ENCODE results near the gene LSMEM2. TPM values are rescaled to one million over a fixed set of nuclear protein-coding genes. Genes with fewer than 3 reads are reported as not detected.
A peak's percentile ranks its signal among the peaks of the same experiment; 100 is the strongest.

LSMEM2 gene
- polyA plus RNA-seq, 2 of the 4 experiments (the other 2 are of a cell fraction) = 0.09 TPM; not detected in 1

GRCh38 chr3:50267280-50267913 lies 11.5 kb upstream of the LSMEM2 start:
- H3K4me3 ChIP-seq = peak overlapping the region; percentile 14; the same call in 1 of the 3 replicates
- FAIRE-seq (no peak), DNase-seq (ENCODE audit: low read depth in 1 of 2, low spot score in 1 of 2) (no peak), ATAC-seq (no peak)
- TF ChIP-seq ZSCAN20 (CRISPR knock-in tag; IDR thresholded peaks at IDR 0.05) (no peak), HEYL (CRISPR knock-in tag; IDR thresholded peaks at IDR 0.05) (no peak)
- TF ChIP-seq, protein P1, sequence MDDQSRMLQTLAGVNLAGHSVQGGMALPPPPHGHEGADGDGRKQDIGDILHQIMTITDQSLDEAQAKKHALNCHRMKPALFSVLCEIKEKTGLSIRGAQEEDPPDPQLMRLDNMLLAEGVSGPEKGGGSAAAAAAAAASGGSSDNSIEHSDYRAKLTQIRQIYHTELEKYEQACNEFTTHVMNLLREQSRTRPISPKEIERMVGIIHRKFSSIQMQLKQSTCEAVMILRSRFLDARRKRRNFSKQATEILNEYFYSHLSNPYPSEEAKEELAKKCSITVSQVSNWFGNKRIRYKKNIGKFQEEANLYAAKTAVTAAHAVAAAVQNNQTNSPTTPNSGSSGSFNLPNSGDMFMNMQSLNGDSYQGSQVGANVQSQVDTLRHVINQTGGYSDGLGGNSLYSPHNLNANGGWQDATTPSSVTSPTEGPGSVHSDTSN (IDR thresholded peaks at IDR 0.05) = no peak
- TF ChIP-seq, protein P2, sequence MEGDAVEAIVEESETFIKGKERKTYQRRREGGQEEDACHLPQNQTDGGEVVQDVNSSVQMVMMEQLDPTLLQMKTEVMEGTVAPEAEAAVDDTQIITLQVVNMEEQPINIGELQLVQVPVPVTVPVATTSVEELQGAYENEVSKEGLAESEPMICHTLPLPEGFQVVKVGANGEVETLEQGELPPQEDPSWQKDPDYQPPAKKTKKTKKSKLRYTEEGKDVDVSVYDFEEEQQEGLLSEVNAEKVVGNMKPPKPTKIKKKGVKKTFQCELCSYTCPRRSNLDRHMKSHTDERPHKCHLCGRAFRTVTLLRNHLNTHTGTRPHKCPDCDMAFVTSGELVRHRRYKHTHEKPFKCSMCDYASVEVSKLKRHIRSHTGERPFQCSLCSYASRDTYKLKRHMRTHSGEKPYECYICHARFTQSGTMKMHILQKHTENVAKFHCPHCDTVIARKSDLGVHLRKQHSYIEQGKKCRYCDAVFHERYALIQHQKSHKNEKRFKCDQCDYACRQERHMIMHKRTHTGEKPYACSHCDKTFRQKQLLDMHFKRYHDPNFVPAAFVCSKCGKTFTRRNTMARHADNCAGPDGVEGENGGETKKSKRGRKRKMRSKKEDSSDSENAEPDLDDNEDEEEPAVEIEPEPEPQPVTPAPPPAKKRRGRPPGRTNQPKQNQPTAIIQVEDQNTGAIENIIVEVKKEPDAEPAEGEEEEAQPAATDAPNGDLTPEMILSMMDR (IDR thresholded peaks at IDR 0.05) = no peak
- ChIA-PET POLR2A (interaction anchor here (0.5 to 2.1 kb wide), 2 partner anchors 11 to 21 kb away, joined by 4 to 5 read pairs; no protein-coding TSS in a partner anchor), CTCF (interaction anchor here (1.0 to 7.4 kb wide), 8 partner anchors 12 to 75 kb away, joined by 3 to 60 read pairs (median 9); no protein-coding TSS in a partner anchor)
- peak overlapping the region; percentile 48 to 94; a peak in 5 of 6 replicates for H3K27ac ChIP-seq
- 65% methylated on average over 10 of the region's 22 CpGs for WGBS (ENCODE audit: missing lambda C conversion rate)
- H3K4me1 ChIP-seq = peaks cover 78% of the 10 kb centered on the region
- H3K4me2 ChIP-seq = peak overlapping the region; percentile 98
- H3K9me3 ChIP-seq = no peaks in the 10 kb centered on the region

DNA sequence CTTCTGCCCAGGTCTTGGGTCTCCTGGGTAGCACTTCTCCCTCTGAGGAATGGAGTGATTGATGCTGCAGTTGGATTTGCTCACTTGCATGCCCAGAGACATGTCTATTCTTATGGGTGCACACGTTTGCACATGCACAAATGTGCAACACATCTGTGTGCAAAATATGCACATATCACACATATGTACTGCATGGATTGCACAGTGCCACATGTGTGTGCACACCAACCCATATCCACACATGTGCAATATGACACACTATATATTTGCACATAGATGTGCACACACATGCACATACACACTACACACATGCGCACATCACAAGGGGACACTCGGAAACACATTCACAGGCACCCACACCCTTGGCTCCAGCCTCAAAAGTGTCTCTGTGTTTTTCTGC lies 10.6 kb upstream of the LSMEM2 start:
- H3K4me3 ChIP-seq = no peak overlapping the region
- FAIRE-seq (no peak), DNase-seq (ENCODE audit: low read depth in 1 of 2, low spot score in 1 of 2) (no peak), ATAC-seq (no peak)
- TF ChIP-seq RNF2 (IDR thresholded peaks at IDR 0.05; ENCODE audit: borderline replicate concordance, low read depth) = no peak
- no peak for TF ChIP-seq MYC (IDR thresholded peaks at IDR 0.05; ENCODE audit: borderline replicate concordance, low read length)
- TF ChIP-seq RCOR1 (IDR thresholded peaks at IDR 0.05; ENCODE audit: low read depth, low read length) = no peak
- TF ChIP-seq KDM5A (IDR thresholded peaks at IDR 0.05) = no peak
- no peak for TF ChIP-seq CBX2 (IDR thresholded peaks at IDR 0.05; ENCODE audit: borderline replicate concordance, low read depth)
- TF ChIP-seq SMC3 (IDR thresholded peaks at IDR 0.05) = no peak
- no peak for TF ChIP-seq HDAC2 (IDR thresholded peaks at IDR 0.05)
- no peak for TF ChIP-seq RFX5 (IDR thresholded peaks at IDR 0.05)
- no peak for TF ChIP-seq SREBF2 (IDR thresholded peaks at IDR 0.05)
- no peak for TF ChIP-seq MAZ (IDR thresholded peaks at IDR 0.05; ENCODE audit: borderline replicate concordance, low read depth, low read length)
- TF ChIP-seq NR3C1 (IDR thresholded peaks at IDR 0.05) = no peak
- TF ChIP-seq ATOH8 (CRISPR knock-in tag; IDR thresholded peaks at IDR 0.05; ENCODE audit: low read depth) = no peak
- no peak for TF ChIP-seq MAFK (IDR thresholded peaks at IDR 0.05; ENCODE audit: partially characterized antibody)
- no peak for TF ChIP-seq HOXB13 (CRISPR knock-in tag; IDR thresholded peaks at IDR 0.05; ENCODE audit: low read depth)
- H3K27ac ChIP-seq = peak overlapping the region; percentile 79 to 94; a peak in 5 of 6 replicates
- H3K4me2 ChIP-seq = peak overlapping the region; percentile 98
- WGBS (ENCODE audit: missing lambda C conversion rate) = 42% methylated on average over 3 of the region's 3 CpGs
- POLR2A ChIA-PET = interaction anchor here (2.1 kb wide), 1 partner anchor 22 kb away, joined by 4 read pairs; no protein-coding TSS in a partner anchor
- H3K4me1 ChIP-seq = peaks cover 84% of the 10 kb centered on the region
- CTCF ChIA-PET = interaction anchor here (1.5 to 7.4 kb wide), 6 partner anchors 12 to 76 kb away, joined by 6 to 60 read pairs (median 10); no protein-coding TSS in a partner anchor
- H3K9me3 ChIP-seq = no peaks in the 10 kb centered on the region

All from A549 (cell line).